Type B pancreatic cell (in vitro differentiated cells): ENCODE data around the gene ASPDH. TPM values are rescaled to one million over a fixed set of nuclear protein-coding genes. Genes with fewer than 3 reads are reported as not detected.
A peak's percentile ranks its signal among the peaks of the same experiment; 100 is the strongest.

Experiments used
- DNase-seq: peaks from one replicate; pipeline ENCODE4 v3.0.0; 2021; ENCODE audit warnings: mixed read lengths; ENCODE audit not compliant: unreplicated experiment; ENCODE audit errors: extremely low spot score
- H3K27ac Mint-ChIP-seq: 2 replicates; pipeline ENCODE4 v1.8.0; 2021; ENCODE audit warnings: mild to moderate bottlenecking, mixed read lengths
- H3K27me3 Mint-ChIP-seq: 2 replicates; pipeline ENCODE4 v1.8.0; 2021; ENCODE audit warnings: mixed read lengths
- H3K36me3 Mint-ChIP-seq: 2 replicates; pipeline ENCODE4 v1.8.0; 2021; ENCODE audit warnings: mixed read lengths
- H3K4me1 Mint-ChIP-seq: one replicate; pipeline ENCODE4 v1.8.0; 2021; ENCODE audit warnings: mixed read lengths; ENCODE audit not compliant: unreplicated experiment
- H3K4me3 Mint-ChIP-seq: 2 replicates; pipeline ENCODE4 v1.8.0; 2021; ENCODE audit warnings: mild to moderate bottlenecking, mixed read lengths
- H3K9me3 Mint-ChIP-seq: 2 replicates; pipeline ENCODE4 v1.8.0; 2021; ENCODE audit warnings: mixed read lengths
- CTCF ChIP-seq: fragments of 200-600 bp; sonication (generic); conservative IDR thresholded peaks from 2 replicates; pipeline ENCODE4 v1.5.0; 2021; ENCODE audit warnings: antibody characterized with exemption, mild to moderate bottlenecking
- total RNA-seq: library from RNA; stranded (reverse); gene quantifications from 2 replicates; pipeline ENCODE4 v1.2.1, GENCODE V29; 2021; ENCODE audit warnings: low replicate concordance

Gene ASPDH
- total RNA-seq, 1 donor from 2014 or later = not detected

GRCh38 chr19:50546527-50547221 is 33.0 kb upstream of the ASPDH start:
- Mint-ChIP-seq H3K27ac (no peak overlapping the region), H3K4me1 (peaks cover 4% of the 10 kb centered on the region), H3K4me3 (no peak overlapping the region), H3K9me3 (no peaks in the 10 kb centered on the region), H3K36me3 (no peaks in the 10 kb centered on the region), H3K27me3 (peaks cover 20% of the 10 kb centered on the region)
- no peak for TF ChIP-seq CTCF
- no peak for DNase-seq

GRCh38 chr19:50542943-50543342 is 29.2 kb upstream of the ASPDH start:
- no peaks in the 10 kb centered on the region for H3K36me3 Mint-ChIP-seq

GRCh38 chr19:50537769-50538230 is 24.1 kb upstream of the ASPDH start:
- H3K4me3 Mint-ChIP-seq = no peak overlapping the region
- peaks cover 5% of the 10 kb centered on the region for H3K27me3 Mint-ChIP-seq
- peaks cover 6% of the 10 kb centered on the region for H3K9me3 Mint-ChIP-seq
- H3K36me3 Mint-ChIP-seq = peaks cover 6% of the 10 kb centered on the region
- peak; percentile 88 for DNase-seq
- TF ChIP-seq CTCF = peak; percentile 93
- H3K4me1 Mint-ChIP-seq = peaks cover 9% of the 10 kb centered on the region
- no peak overlapping the region for H3K27ac Mint-ChIP-seq

More at GRCh38 chr19:50542943-50543342, 29.2 kb upstream of the ASPDH start:
- DNase-seq = no peak
- no peaks in the 10 kb centered on the region for H3K9me3 Mint-ChIP-seq
- peaks cover 4% of the 10 kb centered on the region for H3K4me1 Mint-ChIP-seq
- TF ChIP-seq CTCF = no peak
- peaks cover 3% of the 10 kb centered on the region for H3K27me3 Mint-ChIP-seq
- H3K27ac Mint-ChIP-seq = no peak overlapping the region
- no peak overlapping the region for H3K4me3 Mint-ChIP-seq

- DNase-seq = no peak
- TF ChIP-seq CTCF = no peak
Measured at GRCh38 chr19:50537306-50537685, 23.6 kb upstream of the ASPDH start.

GRCh38 chr19:50536662-50537305 is 23.1 kb upstream of the ASPDH start:
- no peak overlapping the region for H3K4me3 Mint-ChIP-seq
- peaks cover 9% of the 10 kb centered on the region for H3K36me3 Mint-ChIP-seq
- no peak overlapping the region for H3K27ac Mint-ChIP-seq
- TF ChIP-seq CTCF = no peak
- peaks cover 12% of the 10 kb centered on the region for H3K9me3 Mint-ChIP-seq
- H3K27me3 Mint-ChIP-seq = peaks cover 5% of the 10 kb centered on the region
- no peak for DNase-seq
- peaks cover 6% of the 10 kb centered on the region for H3K4me1 Mint-ChIP-seq

More at GRCh38 chr19:50537306-50537685, 23.6 kb upstream of the ASPDH start:
- peaks cover 9% of the 10 kb centered on the region for H3K36me3 Mint-ChIP-seq
- peaks cover 11% of the 10 kb centered on the region for H3K9me3 Mint-ChIP-seq
- peaks cover 9% of the 10 kb centered on the region for H3K4me1 Mint-ChIP-seq
- no peak overlapping the region for H3K27ac Mint-ChIP-seq
- peaks cover 5% of the 10 kb centered on the region for H3K27me3 Mint-ChIP-seq
- no peak overlapping the region for H3K4me3 Mint-ChIP-seq
